ENCODE data around the gene PSD2. TPM values are rescaled to one million over a fixed set of nuclear protein-coding genes. Genes with fewer than 3 reads are reported as not detected.

Gene PSD2
- under 0.01 and 0.25 TPM in 2 replicates for total RNA-seq

GRCh38 chr5:139795074-139796001 is at the start of gene PSD2:
Gene PSD2 (plus strand): TSS chr5:139795808. CDS start chr5:139809441, 13,633 bp downstream.

Other genes with a start within 250 kb of the PSD2 start
- gene UBE2D2, start 234.5 kb upstream of the PSD2 start, total RNA-seq: 130 and 163 TPM in 2 replicates
- 88.3 and 202 TPM in 2 replicates for gene CXXC5, start 147.5 kb upstream of the PSD2 start, total RNA-seq
- gene NRG2, start 247.5 kb downstream of the PSD2 start, total RNA-seq: under 0.01 and 0.38 TPM in 2 replicates

All from mesangial cell (primary cell).